ENCODE results near the gene SLC1A7.

Gene SLC1A7

DNA sequence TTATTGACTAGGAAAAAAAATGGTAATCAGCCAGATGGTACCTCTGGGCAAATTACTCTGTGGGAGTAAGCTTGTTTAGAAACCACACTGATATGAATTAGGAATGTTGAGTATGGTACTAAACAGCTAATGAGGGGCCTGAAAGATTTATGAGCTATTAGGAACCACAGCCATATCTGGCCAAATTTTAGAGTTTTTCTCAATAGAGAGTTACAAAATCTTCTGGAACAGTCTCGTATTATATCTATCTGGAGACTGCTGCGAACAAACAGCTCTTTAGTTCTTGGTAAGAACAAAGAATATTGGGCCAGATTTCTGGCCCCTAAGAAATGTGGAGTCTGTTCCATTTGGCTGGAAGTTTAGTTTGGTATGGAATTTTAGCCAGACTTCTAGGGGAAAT lies 85.3 kb downstream of the SLC1A7 start:
- no peak for DNase-seq

DNA sequence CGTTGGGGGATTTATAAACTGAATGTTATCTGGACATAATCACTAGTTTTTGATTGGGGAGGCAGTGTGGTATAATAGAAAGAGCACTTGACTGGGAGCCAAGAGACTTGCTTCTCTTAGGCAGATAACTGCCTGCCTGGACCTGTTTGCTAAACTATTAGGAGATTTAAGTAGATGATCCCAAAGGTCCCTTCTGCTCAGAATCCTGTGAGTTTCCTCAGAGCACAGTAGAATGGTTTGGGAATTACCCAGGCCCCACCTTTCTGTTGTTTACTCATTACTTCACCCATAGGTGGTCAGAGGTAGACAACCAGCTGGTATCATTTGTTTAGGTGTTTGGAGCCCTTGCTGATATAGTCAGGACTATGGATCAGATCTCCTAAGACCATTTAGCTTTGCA lies 90.8 kb downstream of the SLC1A7 start:
- DNase-seq = no peak

DNA sequence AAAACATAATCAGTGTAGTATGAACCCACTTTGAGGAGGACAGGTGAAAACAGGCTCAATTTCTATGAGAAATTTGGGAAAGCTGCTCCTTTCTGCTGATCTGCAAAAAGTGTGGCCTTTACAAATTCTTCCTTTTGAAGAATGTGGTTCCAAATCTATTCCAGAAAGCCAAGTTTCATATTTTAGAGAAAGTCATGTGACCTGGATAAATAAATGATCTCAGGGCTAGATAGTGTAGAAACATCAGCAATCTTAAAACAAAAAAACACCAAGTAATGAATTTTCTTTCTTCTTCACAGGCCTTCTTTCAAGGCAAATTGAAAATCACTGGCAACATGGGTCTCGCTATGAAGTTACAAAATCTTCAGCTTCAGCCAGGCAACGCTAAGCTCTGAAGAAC lies 92.1 kb downstream of the SLC1A7 start:
- no peak for DNase-seq

DNA sequence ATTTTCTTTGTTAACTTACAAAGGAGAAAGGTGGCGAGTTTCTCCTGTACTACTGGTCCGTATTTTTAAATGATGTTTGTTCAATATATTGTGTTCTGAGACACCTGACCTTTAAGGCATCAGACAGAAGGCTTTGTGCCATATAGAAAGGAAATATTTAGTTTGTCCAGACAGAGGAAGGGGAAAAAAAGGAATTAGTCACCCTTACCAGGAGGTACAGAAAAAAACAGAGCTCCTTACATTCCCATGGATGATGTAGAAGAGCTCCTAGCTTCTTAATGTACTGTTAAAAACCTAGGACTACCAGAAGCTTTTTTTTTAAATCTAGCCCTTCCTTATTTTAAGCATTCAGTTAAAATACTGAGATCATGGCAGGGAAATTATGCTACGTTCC lies 92.9 kb downstream of the SLC1A7 start:
- no peak for DNase-seq

DNA sequence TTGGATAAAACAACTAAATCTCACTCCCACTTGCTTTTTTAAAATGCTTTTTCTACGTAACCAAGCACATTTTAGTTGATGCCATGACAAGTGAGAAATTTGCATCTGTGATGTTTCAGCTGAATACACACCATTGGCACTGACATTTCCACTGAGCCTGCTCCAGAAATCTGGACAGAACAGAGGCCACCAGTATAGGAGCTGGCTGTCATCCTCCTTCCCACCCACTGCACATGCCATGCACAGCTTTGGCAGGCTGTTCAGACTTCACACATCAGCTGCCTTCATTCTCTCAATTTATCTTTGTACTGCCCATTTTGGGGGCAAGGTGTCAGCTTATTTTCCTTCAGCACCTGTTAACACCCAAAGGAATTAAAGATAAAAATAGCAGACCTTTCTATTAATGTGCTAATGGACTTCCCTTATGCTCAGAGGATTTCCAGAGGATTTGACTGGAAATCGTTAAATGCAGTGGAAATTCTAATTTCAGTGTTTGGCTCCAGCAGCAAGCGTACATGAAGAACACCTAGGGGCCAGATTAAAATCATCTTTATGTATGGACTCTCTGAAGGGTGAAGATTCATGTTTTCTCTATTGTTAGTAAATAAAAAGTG lies 93.4 kb downstream of the SLC1A7 start:
- no peak for DNase-seq

DNA sequence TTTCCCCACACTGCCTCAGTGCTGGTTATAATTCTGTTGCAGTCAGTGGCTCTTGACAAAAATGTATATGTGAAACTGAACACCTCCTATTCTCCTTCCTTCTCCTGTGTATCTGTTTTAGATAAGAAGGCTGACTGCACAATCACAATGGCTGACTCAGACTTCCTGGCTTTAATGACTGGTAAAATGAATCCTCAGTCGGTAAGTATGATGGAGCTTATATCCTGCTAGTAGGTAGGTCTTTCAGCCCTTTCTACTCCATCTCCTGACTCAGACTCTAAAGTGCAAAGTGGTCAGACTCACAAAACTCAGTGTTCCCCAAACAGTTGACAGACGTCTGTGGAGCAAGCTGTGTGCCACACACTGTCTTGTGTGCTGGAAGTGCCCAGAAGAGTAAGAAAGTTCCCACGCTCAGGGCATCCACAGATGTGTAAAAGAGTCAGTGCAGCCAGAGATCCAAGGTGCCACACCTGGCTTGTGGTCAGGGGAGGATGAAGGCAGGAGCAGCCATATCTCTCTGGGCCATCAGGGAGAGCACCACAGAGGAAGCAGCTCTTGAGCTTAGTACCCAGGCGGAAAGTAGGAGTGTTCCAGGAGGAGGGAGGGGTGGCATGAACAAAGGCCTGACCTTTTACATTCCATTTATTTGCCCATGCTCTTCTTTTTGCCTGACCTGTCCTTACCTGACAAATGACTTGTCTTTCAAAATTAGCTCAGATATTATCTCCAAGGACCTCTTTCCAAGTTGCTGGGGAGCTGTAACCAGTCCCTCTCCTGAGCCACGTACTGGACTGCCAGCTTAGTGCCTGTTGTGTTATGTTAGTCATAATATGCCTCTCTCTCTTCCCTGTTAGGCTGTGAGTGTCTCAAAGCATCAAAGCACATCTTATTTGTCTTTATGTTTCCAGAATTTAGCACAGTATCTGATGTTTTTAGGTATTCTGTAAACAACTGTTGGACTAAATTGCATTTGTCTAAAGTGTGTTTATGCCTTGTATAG lies 94.4 kb downstream of the SLC1A7 start:
- no peak for DNase-seq

DNA sequence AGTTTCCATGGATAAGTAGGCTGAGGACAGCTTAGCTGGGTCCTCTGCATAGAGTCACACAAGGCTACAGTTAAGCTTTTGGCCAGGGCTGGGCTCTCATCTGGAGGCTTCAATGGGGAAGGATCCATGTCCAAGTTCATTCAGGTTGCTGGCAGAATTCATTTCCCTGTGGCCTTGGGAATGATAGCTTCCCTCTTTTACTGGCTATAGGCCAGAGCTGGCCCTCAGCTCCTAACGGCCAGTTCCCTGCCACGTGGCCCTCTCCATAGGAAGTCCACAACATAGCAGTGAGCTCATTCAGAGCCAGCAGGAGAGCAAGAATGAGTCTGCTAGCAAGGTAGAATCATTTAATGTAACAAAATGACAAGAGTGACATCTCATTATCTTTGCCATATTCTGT lies 95.5 kb downstream of the SLC1A7 start:
- no peak for DNase-seq

DNA sequence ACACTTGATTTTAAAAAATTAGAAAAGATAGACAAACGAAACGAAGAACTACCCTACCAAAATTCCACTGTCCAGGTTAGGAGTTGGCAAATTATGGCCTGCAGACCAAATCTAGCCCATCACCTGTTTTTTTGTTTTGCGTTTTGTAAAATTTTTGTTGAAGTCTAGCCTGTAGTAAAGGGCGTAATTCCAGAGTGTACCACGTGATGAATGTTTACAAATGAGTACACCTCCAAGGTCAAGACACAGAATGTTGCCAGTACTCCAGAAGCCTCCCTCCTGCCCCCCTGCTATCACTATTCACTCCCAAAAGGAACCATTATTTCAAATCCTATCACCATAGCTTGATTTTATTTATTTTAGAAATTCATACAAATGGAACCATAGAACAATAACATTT lies 97.5 kb downstream of the SLC1A7 start:
- no peak for DNase-seq

DNA sequence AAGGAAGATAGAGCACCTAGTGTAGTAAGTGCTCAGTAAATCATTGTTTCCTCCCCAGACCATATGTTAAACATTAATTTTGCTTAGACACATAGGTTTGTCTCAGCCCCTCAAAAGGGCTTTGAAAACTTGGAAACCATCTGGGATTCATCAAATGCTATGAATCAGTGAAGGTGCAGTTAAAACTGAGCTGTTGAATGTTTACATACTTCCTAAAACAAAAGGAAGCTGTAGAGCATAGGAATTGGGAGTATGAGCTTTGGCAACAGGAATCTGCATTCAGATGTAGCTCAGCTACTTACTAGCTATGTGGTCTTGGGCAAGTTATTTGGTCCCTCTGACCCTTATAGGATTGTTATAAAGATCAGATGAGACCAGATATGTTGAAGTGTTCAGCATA lies 99.2 kb downstream of the SLC1A7 start:
- DNase-seq = no peak

DNA sequence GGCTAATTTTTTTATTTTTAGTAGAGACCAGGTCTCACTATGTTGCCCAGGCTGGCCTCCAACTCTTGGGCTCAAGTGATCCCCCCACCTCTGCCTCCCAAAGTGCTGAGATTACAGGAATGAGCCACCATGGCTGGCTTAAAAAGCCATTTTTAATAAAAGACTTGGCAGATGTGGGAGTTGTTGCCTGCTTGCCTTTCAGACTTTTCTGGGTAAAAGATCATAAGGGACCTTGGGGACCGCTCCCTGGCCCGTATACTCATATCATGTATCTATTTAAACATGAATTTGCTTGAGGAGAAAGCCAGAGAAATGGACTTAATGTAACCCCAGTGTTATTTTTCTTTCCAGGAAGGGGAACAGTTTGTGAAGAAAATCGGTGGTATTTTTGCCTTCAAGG lies 103.9 kb downstream of the SLC1A7 start:
- no peak for DNase-seq

Data from KG1 (cell line).